Activated CD8-positive, alpha-beta memory T cell treated with anti-CD3 and anti-CD28 coated beads, Interleukin-2, amount 50 U/mL, for 1 hour (primary cell): ENCODE data around the gene FGF21.
"Not testable (repeated sequence)": the region's sequence is repeated elsewhere in the genome, so short reads cannot be mapped to it uniquely, and the experiment has no call there.

Experiments
- DNase-seq: peaks from one replicate; pipeline ENCODE4 v3.0.0-alpha.2; 2020; ENCODE audit errors: extremely low read depth

FGF21 gene

DNA sequence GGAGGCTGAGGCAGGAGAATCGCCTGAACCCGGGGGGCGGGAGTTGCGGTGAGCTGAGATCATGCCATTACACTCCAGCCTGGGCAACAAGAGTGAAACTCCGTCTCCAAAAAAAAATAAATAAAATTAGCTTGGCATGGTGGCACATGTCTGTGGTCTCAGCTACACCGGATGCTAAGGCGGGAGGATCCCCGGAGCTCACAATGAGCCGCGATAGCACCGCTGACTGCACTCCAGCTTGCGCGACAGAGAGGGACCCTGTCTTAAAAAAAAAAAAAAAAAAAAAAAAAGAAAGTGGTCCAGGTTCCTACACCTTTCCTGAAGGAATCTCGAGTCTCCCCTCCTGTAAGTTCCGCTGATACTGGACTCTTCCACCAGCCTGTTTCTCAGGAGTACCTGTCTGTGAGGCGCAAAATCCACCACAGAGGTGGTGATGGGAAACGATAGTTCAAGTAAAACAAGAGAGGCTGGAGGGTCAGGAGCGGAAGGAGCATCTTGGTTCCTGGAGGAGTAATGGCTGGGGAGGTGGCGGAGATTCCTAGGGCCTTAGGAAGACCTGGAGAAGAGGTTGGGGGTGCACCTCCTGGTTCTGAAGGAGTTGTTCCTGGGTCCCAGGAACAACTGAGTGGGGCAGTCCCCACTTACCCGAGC, 3.4 kb upstream of the FGF21 start:
- no peak for DNase-seq

DNA sequence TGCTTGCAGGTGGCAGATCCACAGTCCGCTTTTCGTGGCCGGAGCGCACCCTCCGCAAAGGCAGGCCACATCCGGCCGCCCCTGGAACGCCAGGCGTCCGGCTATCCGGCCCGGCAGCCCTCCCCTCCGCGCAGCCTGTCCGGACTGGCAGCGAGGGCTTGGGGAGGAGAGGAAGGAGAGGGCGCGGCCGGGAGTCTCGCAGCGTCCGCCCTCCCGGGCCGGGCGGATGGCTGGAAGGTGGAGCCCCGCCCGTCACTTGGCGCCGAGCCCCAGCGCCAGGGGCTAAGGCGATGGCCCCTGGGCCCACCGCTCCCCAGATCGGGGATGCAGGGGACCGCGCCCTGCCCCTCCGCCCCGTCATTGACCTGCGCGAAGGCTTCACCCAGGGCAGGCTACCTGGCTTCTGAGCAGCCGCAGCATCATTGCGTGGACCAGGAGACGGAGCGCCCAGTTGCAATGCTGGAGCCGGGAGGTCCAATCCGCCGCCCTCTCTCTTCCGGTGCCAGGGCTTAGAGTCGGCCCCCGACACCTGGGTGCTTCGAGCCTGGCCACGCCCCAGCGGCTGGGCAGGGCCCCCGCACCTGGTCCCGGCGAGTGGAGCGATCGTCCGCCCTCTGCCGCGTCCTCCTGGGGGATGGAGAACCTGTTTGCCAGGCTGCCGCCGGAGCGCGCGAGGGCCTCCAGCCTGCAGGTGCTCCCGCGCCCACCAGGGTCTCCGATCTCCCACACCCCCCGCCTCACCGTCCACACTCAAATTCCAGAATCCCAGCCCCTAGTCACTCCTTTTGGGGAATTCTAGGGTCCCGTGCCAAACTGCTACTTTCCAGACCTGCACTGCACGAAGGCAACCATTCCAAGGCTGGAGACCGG, 2.6 kb upstream of the FGF21 start, which contains the start of gene FUT1:
Gene FUT1 (minus strand): TSS at position 146 of the 870 bp plus-strand sequence. CDS start 1,360 bp downstream, outside the sequence.
- DNase-seq, result no peak

DNA sequence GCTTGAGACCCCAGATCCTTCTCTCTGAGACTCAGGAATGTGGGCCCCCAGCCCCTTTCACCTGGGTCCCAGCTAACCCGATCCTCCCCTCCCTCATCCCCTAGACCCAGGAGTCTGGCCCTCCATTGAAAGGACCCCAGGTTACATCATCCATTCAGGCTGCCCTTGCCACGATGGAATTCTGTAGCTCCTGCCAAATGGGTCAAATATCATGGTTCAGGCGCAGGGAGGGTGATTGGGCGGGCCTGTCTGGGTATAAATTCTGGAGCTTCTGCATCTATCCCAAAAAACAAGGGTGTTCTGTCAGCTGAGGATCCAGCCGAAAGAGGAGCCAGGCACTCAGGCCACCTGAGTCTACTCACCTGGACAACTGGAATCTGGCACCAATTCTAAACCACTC, 463 bp downstream of the FGF21 start:
- DNase-seq, result no peak

GRCh38 chr19:48756212-48756611, 888 bp downstream of the FGF21 start:
- DNase-seq, result no peak

GRCh38 chr19:48756686-48757085, 1.4 kb downstream of the FGF21 start:
- DNase-seq, result no peak

DNA sequence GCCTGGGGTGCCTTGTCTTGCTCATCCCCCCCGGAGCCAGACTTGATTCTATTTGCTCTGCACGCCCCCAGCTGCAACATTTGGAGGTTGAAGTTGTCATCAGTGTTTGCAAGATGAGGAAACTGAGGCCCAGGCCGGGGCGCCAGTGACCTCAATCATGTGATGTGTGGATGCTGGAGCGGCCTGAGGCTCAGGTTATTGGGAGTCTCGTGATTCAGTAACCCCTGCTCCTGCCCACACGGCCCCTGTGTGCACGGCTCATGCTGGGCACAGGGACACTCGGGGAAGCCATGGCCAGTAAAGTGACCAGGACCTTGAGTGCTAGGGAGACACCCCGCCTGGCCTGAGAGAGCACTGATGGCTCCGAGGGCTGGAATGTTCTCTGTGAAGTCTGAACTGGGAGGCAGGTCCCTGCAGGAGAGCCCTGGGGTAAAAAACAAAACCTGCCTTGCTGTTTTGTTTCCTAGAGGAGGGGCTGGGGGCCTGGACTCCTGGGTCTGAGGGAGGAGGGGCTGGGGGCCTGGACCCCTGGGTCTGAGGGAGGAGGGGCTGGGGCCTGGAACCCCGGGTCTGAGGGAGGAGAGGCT, 1.9 kb downstream of the FGF21 start:
- DNase-seq, result no peak

DNA sequence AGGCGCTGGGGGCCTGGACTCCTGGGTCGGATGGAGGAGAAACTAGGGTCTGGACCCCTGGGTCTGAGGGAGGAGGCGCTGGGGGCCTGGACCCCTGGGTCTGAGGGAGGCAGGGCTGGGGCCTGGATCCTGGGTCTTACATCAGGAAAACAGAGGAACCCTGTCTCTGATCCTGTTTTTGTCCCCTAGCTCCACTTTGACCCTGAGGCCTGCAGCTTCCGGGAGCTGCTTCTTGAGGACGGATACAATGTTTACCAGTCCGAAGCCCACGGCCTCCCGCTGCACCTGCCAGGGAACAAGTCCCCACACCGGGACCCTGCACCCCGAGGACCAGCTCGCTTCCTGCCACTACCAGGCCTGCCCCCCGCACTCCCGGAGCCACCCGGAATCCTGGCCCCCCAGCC, 2.4 kb downstream of the FGF21 start:
- DNase-seq, result no peak

DNA sequence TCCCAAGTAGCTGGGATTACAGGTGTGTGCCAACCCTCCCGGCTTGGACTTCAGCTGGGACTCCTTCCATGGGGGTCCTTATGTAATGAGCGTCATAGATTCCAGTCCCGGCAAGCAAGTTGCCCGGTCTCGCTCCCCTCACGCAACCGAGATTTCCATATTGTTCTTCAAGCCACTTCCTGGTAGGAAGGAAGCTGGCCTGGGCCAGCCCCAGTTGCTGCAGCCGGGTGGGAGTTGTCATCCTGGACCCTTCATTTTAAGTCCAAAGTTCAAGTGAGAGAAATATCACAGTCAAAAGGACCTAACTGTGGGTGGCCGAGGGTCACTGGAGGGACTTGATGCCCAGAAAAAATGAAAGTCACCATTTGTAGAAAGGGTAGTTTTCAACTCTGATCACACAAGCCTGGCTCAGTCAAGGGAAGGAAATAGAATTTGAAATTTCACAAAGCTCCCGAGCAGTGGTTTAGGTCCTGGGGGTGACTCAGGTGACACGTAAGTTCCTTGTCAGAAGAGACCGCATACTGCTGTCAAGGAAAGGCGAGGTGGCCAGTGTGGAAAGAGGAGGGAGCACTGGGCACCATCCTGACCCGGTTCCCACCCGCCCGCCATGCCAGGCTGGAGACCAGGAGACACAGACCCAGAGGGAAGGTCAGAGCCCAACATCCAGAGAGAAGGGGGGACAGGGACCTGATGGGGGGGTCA, 5.3 kb downstream of the FGF21 start:
- no peak for DNase-seq

GRCh38 chr19:48765816-48766215, 10.5 kb downstream of the FGF21 start:
- not testable (repeated sequence) for DNase-seq

DNA sequence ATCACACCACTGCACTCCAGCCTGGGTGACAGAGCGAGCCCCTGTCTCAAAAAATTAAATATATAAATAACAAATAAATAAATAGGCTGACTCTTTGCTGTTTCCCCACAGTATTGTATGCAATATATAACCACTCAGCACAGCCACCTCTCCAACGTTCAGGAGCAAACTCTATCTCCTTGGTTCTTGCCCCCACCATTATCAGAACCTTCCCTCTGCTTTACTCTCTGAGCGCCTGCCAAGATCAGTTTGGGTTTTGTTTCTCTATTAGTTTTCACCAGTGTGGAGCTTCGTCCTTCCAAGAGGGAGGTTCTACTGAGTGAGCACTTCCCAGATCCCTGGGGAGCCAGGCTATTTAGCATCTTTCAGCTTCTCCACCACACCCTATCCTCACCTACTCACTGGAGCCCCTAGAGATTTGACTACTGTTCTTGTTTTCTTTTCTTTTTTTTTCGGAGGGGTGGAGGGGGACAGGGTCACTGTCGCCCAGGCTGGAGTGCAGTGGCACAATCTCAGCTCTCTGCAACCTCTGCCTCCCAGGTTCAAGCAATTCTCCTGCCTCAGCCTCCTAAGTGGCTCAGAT, 12.9 kb downstream of the FGF21 start:
- DNase-seq, result not testable (repeated sequence)

DNA sequence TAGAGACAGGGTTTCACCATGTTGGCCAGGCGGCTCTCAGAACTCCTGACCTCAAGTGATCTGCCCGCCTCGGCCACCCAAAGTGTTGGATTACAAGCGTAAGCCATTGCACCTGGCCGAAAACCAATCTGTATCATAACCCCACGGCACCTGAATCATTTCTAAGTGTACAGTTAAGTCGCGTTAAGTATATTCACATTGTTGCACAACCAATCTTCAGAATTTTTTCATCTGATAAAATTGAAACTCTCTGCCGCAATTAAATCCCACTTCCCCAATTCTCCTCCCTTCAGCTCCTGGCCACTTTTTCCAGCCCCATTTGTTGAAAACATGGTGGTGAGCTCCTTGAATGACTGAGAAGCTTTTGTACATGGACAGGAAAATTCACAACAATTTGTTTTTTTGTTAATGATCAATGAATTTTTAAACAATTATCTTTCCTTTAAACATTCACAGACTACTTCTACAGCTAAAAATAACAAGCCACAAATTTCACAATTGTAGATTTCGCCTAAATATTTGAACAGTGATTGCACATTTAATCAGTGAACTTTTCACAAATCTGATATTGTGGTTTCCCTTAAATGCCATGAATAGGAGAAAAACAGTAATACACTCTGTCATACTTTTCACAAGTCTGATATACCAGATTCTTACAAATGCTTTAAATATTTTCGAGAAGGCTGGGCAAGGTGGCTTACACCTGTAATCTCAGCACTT, 13.8 kb downstream of the FGF21 start:
- DNase-seq, result no peak

- no peak for DNase-seq
Observed at GRCh38 chr19:48770266-48770665, 14.9 kb downstream of the FGF21 start.

GRCh38 chr19:48770734-48771472, 15.6 kb downstream of the FGF21 start:
- no peak for DNase-seq

- no peak for DNase-seq
Observed at GRCh38 chr19:48772503-48772953, 17.2 kb downstream of the FGF21 start.

DNA sequence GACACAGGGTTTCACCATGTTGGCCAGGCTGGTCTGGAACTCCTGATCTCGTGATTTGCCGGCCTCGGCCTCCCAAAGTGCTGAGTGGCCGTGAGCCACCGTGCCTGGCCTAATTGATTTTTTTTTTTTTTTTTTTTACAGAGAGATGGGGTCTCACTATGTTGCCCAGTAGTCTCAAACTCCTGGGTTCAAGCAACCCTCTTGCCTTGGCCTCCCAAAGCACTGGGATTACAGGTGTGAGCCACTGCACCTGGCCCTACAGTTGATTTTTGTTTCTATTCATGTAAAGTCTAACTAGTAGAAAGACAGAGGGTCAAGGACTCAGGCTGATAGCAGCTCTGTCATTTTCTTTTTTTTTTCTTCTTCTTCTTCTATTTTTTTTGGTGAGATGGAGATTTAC, 21.8 kb downstream of the FGF21 start:
- DNase-seq, result no peak

DNA sequence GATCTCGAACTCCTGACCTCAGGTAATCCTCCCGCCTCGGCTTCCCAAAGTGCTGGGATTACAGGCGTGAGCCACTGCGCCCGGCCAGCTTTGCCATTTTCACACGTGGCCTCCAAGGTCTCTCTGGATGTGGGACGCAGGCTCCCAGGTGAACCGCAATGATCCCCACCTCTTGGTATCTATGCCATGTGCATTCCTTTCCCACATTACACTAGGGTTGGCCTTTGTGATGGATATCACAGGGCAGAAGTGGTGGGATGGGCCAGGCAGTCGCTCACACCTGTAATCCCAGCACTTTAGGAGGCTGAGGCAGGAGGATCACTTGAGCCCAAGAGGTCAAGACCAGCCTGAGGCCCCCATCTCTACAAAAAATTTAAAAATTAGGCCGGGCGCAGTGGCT, 22.4 kb downstream of the FGF21 start:
- DNase-seq, result no peak

GRCh38 chr19:48779636-48780035, 24.3 kb downstream of the FGF21 start:
- no peak for DNase-seq

DNA sequence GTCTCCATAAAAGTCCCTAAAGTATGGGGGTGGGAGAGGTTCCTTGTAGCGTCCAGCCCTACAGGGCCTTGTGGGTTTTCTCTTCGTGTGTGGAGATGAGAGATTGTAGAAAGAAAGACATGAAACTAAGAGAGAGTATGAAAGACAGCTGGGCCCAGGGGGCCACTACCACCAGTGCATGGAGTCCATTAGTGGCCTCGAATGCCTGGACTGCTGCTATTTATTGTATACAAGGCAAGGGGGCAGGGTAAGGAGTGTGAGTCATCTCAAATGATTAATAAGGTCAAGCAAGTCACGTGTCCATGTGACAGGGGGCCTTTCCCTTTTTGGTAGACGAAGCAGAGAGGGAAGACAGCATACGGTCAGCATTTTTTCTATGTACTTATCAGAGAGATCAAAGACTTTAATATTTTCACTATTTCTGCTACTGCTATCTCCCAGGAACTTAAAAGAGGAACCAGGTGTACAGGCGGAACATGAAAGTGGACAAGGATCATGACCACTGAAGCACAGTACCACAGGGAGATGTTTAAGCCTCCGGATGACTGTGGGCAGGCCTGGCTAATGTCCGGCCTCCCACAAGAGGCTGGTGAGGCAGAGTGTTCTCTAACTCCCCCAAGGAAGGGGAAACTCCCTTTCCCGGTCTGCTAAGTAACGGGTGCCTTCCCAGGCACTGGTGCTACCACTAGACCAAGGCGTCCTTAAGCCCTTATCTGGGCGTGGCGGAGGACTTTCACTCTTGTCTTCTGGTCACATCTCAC, 25.5 kb downstream of the FGF21 start:
- DNase-seq, result no peak

- no peak for DNase-seq
Observed at GRCh38 chr19:48784527-48784926, 29.2 kb downstream of the FGF21 start.

GRCh38 chr19:48786422-48786821, 31.1 kb downstream of the FGF21 start:
- not testable (repeated sequence) for DNase-seq
